Measurements from ENCODE around the gene ADAM23. TPM values are rescaled to one million over a fixed set of nuclear protein-coding genes. Genes with fewer than 3 reads are reported as not detected.

Gene ADAM23
- total RNA-seq, 1 donor from 2014 or later = 20.2 TPM

GRCh38 chr2:206424134-206424533 is 19.2 kb upstream of the ADAM23 start:
- no peak for DNase-seq (ENCODE audit: extremely low spot score, unreplicated experiment)
- Mint-ChIP-seq H3K36me3 (no peaks in the 10 kb centered on the region), H3K27ac (no peak overlapping the region), H3K4me1 (ENCODE audit: unreplicated experiment) (peaks cover 18% of the 10 kb centered on the region), H3K4me3 (no peak overlapping the region), H3K9me3 (no peaks in the 10 kb centered on the region), H3K27me3 (no peaks in the 10 kb centered on the region)
- TF ChIP-seq CTCF (conservative IDR thresholded peaks at IDR 0.05) = no peak

GRCh38 chr2:206428783-206429182 is 14.5 kb upstream of the ADAM23 start:
- DNase-seq (ENCODE audit: extremely low spot score, unreplicated experiment) = no peak
- peaks cover 13% of the 10 kb centered on the region for H3K4me1 Mint-ChIP-seq (ENCODE audit: unreplicated experiment)
- no peak overlapping the region for H3K27ac Mint-ChIP-seq
- no peaks in the 10 kb centered on the region for H3K9me3 Mint-ChIP-seq
- TF ChIP-seq CTCF (conservative IDR thresholded peaks at IDR 0.05) = no peak
- peaks cover 2% of the 10 kb centered on the region for H3K27me3 Mint-ChIP-seq
- H3K4me3 Mint-ChIP-seq = no peak overlapping the region
- no peaks in the 10 kb centered on the region for H3K36me3 Mint-ChIP-seq

GRCh38 chr2:206430452-206430851 is 12.9 kb upstream of the ADAM23 start:
- no peak for DNase-seq (ENCODE audit: extremely low spot score, unreplicated experiment)
- Mint-ChIP-seq H3K27ac (no peak overlapping the region), H3K9me3 (no peaks in the 10 kb centered on the region), H3K4me1 (ENCODE audit: unreplicated experiment) (peaks cover 5% of the 10 kb centered on the region), H3K4me3 (no peak overlapping the region), H3K27me3 (peaks cover 3% of the 10 kb centered on the region), H3K36me3 (no peaks in the 10 kb centered on the region)
- no peak for TF ChIP-seq CTCF (conservative IDR thresholded peaks at IDR 0.05)

- TF ChIP-seq CTCF (conservative IDR thresholded peaks at IDR 0.05) = no peak
- no peaks in the 10 kb centered on the region for H3K36me3 Mint-ChIP-seq
- H3K27ac Mint-ChIP-seq = no peak overlapping the region
- H3K4me3 Mint-ChIP-seq = no peak overlapping the region
- H3K9me3 Mint-ChIP-seq = no peaks in the 10 kb centered on the region
- H3K4me1 Mint-ChIP-seq (ENCODE audit: unreplicated experiment) = peaks cover 5% of the 10 kb centered on the region
- no peak for DNase-seq (ENCODE audit: extremely low spot score, unreplicated experiment)
- H3K27me3 Mint-ChIP-seq = peaks cover 9% of the 10 kb centered on the region
Measured at GRCh38 chr2:206431439-206431838, 11.9 kb upstream of the ADAM23 start.

- no peak for DNase-seq (ENCODE audit: extremely low spot score, unreplicated experiment)
- Mint-ChIP-seq H3K9me3 (no peaks in the 10 kb centered on the region), H3K4me1 (ENCODE audit: unreplicated experiment) (peaks cover 5% of the 10 kb centered on the region), H3K4me3 (no peak overlapping the region), H3K27ac (no peak overlapping the region), H3K27me3 (peaks cover 11% of the 10 kb centered on the region), H3K36me3 (no peaks in the 10 kb centered on the region)
- TF ChIP-seq CTCF (conservative IDR thresholded peaks at IDR 0.05) = no peak
Measured at GRCh38 chr2:206432193-206433082, 10.9 kb upstream of the ADAM23 start.

Measured in type B pancreatic cell (in vitro differentiated cells).